Natural killer cell treated with Interleukin-12 subunit alpha and Interleukin-12 subunit beta and Interleukin-15 and Interleukin-18, amount 100 ng/mL, for 72 hours (primary cell): ENCODE measurements around the gene RADX. TPM values are rescaled to one million over a fixed set of nuclear protein-coding genes. Genes with fewer than 3 reads are reported as not detected.

Experiments
- ATAC-seq, 2 donors: fragments of 150-1000 bp; cut with Tn5 transposase in 1 of 2; sonication (Bioruptor Pico), chemical (Tn5 transposase) in 1 of 2; 2 replicates each; pipeline ENCODE4 v1.10.0; 2021
- DNase-seq: peaks from one replicate; pipeline ENCODE4 v3.0.0; 2022; ENCODE audit warnings: low spot score
- H3K27ac Mint-ChIP-seq, 2 donors: 1 replicate in 1 of 2; 2 replicates in 1 of 2; pipeline ENCODE4 v1.8.0; 2022; ENCODE audit warnings: mixed read lengths in 2 of 2, mild to moderate bottlenecking in 1 of 2, moderate library complexity in 1 of 2
- H3K27me3 Mint-ChIP-seq, 2 donors: 1 replicate in 1 of 2; 2 replicates in 1 of 2; pipeline ENCODE4 v1.8.0; 2022; ENCODE audit warnings: mixed read lengths in 2 of 2
- H3K36me3 Mint-ChIP-seq: one replicate; pipeline ENCODE4 v1.8.0; 2022; ENCODE audit warnings: mixed read lengths
- H3K4me1 Mint-ChIP-seq, 2 donors: 1 replicate in 1 of 2; 2 replicates in 1 of 2; pipeline ENCODE4 v1.8.0; 2022; ENCODE audit warnings: low read depth in 2 of 2, mixed read lengths in 2 of 2, mild to moderate bottlenecking in 1 of 2
- H3K4me3 Mint-ChIP-seq: one replicate; pipeline ENCODE4 v1.8.0; 2022; ENCODE audit warnings: mixed read lengths
- H3K9me3 Mint-ChIP-seq: 2 replicates; pipeline ENCODE4 v1.8.0; 2022; ENCODE audit warnings: mixed read lengths
- total RNA-seq, 2 donors: library from RNA; stranded (reverse); gene quantifications; one replicate each; pipeline ENCODE4 v1.2.3, GENCODE V29; 2022

RADX gene
- 1 to 10 TPM; 5.2 to 7.6 TPM for total RNA-seq

GRCh38 chrX:106611679-106612392 is at the start of gene RADX:
TSS of gene RADX (plus strand) at chrX:106611978. CDS start at chrX:106612081, 103 bp downstream.
- peak within 1 kb of the TSS; percentile 99 for H3K4me3 Mint-ChIP-seq
- peak within 1 kb of the TSS; percentile 79 to 81 for H3K27ac Mint-ChIP-seq
- H3K9me3 Mint-ChIP-seq: no peaks in the 10 kb centered on the region
- peaks cover 4% of the 10 kb centered on the region for H3K36me3 Mint-ChIP-seq
- peaks cover 0 to 24% of the 10 kb centered on the region in 2 donors for H3K27me3 Mint-ChIP-seq
- ATAC-seq (peak; percentile 97 to 99), DNase-seq (peak; percentile 79)
- H3K4me1 Mint-ChIP-seq: peaks cover 17 to 23% of the 10 kb centered on the region in 2 donors

DNA sequence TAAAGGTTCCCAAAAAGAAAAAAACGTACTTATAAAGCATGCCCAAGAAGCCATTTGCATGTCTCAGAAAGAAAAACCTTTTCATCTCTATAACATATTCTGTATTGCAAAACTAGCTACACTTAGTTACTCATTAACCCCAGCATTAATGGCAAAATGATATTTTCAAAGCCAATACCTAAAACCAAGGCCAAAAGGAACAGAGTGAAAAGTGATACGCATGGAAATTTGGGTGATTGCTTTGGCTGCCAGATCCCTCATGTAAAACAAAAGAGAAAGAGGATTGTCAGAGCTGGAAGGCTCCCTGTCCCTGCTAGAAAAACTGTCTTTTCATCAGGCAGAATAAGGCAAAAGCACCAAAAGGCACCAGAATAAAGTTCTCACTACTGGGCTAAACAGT is 46.8 kb upstream of the RADX start:
- peaks cover 24 to 26% of the 10 kb centered on the region in 2 donors for H3K27me3 Mint-ChIP-seq
- no peak for DNase-seq
- no peak overlapping the region for H3K27ac Mint-ChIP-seq
- no peak overlapping the region for H3K4me3 Mint-ChIP-seq
- H3K36me3 Mint-ChIP-seq: no peaks in the 10 kb centered on the region
- no peaks in the 10 kb centered on the region for H3K9me3 Mint-ChIP-seq
- no peaks in the 10 kb centered on the region for H3K4me1 Mint-ChIP-seq
- no peak for ATAC-seq

DNA sequence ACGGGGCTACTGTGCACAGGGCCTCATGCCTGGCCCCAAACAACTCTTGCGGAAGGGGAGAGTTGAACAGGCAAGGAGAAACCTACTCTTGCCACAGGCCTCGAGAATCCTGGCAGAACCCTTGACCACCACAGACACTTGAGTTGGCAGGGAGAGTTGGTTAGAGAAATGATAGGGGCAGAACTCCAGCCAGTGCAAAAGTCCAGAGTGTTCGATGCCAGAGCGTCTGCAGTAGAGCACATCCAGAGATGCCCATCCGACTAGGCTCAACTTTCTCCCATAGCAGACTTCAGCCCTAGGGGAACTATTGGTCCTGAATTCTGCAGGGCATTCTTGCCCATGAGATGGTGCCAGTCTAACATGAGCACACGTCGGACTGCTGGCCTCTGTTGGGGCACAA is 45.4 kb upstream of the RADX start:
- DNase-seq (no peak), ATAC-seq (no peak)
- Mint-ChIP-seq H3K4me1 (no peaks in the 10 kb centered on the region), H3K36me3 (no peaks in the 10 kb centered on the region), H3K27ac (no peak overlapping the region), H3K27me3 (peaks cover 26 to 28% of the 10 kb centered on the region in 2 donors), H3K9me3 (no peaks in the 10 kb centered on the region), H3K4me3 (no peak overlapping the region)

GRCh38 chrX:106581856-106582255 is 29.9 kb upstream of the RADX start:
- Mint-ChIP-seq H3K36me3 (no peaks in the 10 kb centered on the region), H3K27me3 (peaks cover 7 to 8% of the 10 kb centered on the region in 2 donors), H3K9me3 (peaks cover 5% of the 10 kb centered on the region), H3K27ac (no peak overlapping the region), H3K4me3 (no peak overlapping the region), H3K4me1 (no peaks in the 10 kb centered on the region)
- DNase-seq: no peak
- ATAC-seq: no peak

DNA sequence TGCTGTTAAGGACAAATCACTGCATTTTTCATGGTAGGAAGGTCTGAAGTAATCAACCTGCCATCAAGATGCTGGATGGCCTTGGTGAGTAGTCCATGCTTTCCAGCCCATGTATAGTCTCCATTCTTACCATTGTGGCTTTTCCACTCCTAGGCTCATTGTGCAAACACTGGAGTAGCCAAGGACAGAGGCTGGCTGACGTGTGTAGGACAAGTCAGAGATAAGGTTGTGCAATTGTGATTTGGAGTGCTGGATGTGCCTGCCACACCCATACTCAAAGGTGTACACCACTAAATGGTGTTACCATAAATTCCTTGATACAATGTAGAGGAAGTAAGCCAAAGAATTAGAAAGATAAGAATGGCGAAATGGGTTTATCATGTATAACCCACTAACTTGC is 26.3 kb upstream of the RADX start:
- H3K4me3 Mint-ChIP-seq: no peak overlapping the region
- ATAC-seq (no peak), DNase-seq (no peak)
- H3K9me3 Mint-ChIP-seq: no peaks in the 10 kb centered on the region
- H3K4me1 Mint-ChIP-seq: peaks cover 0 to 4% of the 10 kb centered on the region in 2 donors
- no peaks in the 10 kb centered on the region for H3K36me3 Mint-ChIP-seq
- peaks cover 5 to 10% of the 10 kb centered on the region in 2 donors for H3K27me3 Mint-ChIP-seq
- no peak overlapping the region for H3K27ac Mint-ChIP-seq

GRCh38 chrX:106588801-106589200 is 23.0 kb upstream of the RADX start:
- ATAC-seq: peak; percentile 48 to 73
- H3K27ac Mint-ChIP-seq: no peak overlapping the region
- no peak overlapping the region for H3K4me3 Mint-ChIP-seq
- H3K4me1 Mint-ChIP-seq: peaks cover 0 to 4% of the 10 kb centered on the region in 2 donors
- no peaks in the 10 kb centered on the region for H3K36me3 Mint-ChIP-seq
- H3K9me3 Mint-ChIP-seq: no peaks in the 10 kb centered on the region
- no peak for DNase-seq
- peaks cover 14 to 15% of the 10 kb centered on the region in 2 donors for H3K27me3 Mint-ChIP-seq

GRCh38 chrX:106599411-106599810 is 12.4 kb upstream of the RADX start:
- H3K27me3 Mint-ChIP-seq: peaks cover 0 to 20% of the 10 kb centered on the region in 2 donors
- DNase-seq (no peak), ATAC-seq (peak in 1 of 2 donors; percentile 57)
- no peaks in the 10 kb centered on the region for H3K9me3 Mint-ChIP-seq
- no peaks in the 10 kb centered on the region for H3K36me3 Mint-ChIP-seq
- no peak overlapping the region for H3K4me3 Mint-ChIP-seq
- H3K4me1 Mint-ChIP-seq: peaks cover 0 to 5% of the 10 kb centered on the region in 2 donors
- H3K27ac Mint-ChIP-seq: no peak overlapping the region

DNA sequence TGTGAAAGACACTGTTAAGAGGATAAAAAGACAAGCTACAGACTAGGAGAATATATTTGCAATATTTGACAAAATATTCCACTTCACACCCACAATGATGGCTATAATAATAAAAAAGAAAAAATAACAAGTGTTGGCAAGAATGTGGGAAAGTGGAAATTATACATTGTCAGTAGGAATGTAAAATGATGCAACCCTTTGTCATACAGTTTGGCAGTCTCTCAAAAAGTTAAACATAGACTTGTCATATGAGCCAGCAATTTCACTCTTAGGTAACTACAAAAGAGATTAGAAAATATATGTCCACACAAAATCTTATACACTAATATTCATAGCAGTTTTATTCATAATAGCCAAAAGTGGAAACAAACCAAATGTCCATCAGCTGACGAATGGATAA is 5.2 kb upstream of the RADX start:
- ATAC-seq (no peak), DNase-seq (no peak)
- Mint-ChIP-seq H3K36me3 (no peaks in the 10 kb centered on the region), H3K27me3 (peaks cover 0 to 18% of the 10 kb centered on the region in 2 donors), H3K4me3 (no peak overlapping the region), H3K9me3 (no peaks in the 10 kb centered on the region), H3K4me1 (peaks cover 3 to 4% of the 10 kb centered on the region in 2 donors), H3K27ac (no peak overlapping the region)

DNA sequence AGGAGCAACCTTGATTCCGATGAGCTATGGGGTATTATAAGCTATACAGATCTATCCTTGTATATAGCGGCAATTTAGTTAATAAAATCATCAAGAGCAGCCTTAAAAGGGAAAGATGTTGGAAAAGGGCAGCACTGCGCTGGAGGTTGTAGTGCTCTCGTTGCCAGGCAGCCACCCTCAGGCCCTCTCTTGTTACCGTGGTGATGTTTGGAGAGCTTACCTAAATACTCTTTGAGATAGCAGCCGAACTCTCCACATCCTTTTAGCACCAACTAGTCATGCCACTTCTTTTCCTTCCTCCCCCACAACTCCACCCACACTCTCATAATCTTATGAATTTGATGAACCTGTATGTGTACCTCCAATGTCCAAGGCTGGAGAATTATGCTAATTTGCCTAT is 3.8 kb upstream of the RADX start:
- no peak overlapping the region for H3K4me3 Mint-ChIP-seq
- H3K27me3 Mint-ChIP-seq: peaks cover 0 to 18% of the 10 kb centered on the region in 2 donors
- no peak overlapping the region for H3K27ac Mint-ChIP-seq
- peaks cover 4% of the 10 kb centered on the region for H3K36me3 Mint-ChIP-seq
- ATAC-seq (no peak), DNase-seq (no peak)
- no peaks in the 10 kb centered on the region for H3K9me3 Mint-ChIP-seq
- H3K4me1 Mint-ChIP-seq: peaks cover 12 to 18% of the 10 kb centered on the region in 2 donors

GRCh38 chrX:106611317-106611678 is 480 bp upstream of the RADX start:
- H3K9me3 Mint-ChIP-seq: no peaks in the 10 kb centered on the region
- peak overlapping the region; percentile 79 to 81 for H3K27ac Mint-ChIP-seq
- peaks cover 4% of the 10 kb centered on the region for H3K36me3 Mint-ChIP-seq
- H3K27me3 Mint-ChIP-seq: peaks cover 0 to 24% of the 10 kb centered on the region in 2 donors
- no peak for DNase-seq
- peaks cover 17 to 23% of the 10 kb centered on the region in 2 donors for H3K4me1 Mint-ChIP-seq
- peak overlapping the region; percentile 99 for H3K4me3 Mint-ChIP-seq
- no peak for ATAC-seq

DNA sequence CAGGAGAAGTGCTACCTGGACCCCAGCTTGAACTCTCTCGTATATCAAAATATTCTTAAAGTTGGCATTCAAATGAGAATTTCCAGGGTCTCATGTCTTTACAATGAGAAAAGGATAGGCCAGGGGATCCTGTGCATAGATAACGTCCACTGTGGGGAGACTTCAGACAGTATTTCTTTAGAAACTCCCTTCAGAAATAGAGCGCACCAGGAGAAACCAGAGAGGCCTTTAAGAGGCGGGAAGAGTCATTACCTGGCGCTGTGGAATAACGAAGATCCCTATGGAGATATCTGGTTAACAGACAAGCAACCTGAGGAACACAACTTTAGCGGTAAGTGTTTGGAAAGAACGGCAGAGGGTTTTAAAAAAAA is 600 bp downstream of the RADX start:
- Mint-ChIP-seq H3K36me3 (peaks cover 4% of the 10 kb centered on the region), H3K9me3 (no peaks in the 10 kb centered on the region), H3K4me3 (peak overlapping the region; percentile 99), H3K4me1 (peaks cover 17 to 23% of the 10 kb centered on the region in 2 donors), H3K27ac (peak overlapping the region; percentile 79 to 81), H3K27me3 (peaks cover 0 to 24% of the 10 kb centered on the region in 2 donors)
- ATAC-seq: no peak
- no peak for DNase-seq

DNA sequence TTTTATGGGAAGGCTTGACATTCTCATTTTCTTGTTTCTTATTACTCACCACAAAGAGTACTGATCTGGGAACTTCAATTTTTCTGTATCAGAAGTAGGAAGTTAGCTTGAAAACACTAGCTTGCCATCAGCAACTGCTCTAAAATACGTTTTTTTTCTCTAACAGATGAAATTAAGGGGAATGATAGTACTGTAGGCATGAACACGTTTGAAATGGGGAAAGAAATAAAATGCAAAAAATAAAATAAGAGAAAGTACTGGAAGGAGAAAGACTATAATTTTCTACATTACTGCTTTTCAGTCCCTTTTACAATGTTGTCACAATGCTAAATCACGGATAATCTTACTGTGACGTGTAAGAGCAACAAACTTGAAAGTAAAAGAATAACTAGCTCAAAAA is 1.5 kb downstream of the RADX start:
- Mint-ChIP-seq H3K27me3 (peaks cover 0 to 21% of the 10 kb centered on the region in 2 donors), H3K4me3 (peak overlapping the region; percentile 99), H3K27ac (no peak overlapping the region), H3K9me3 (no peaks in the 10 kb centered on the region), H3K36me3 (peaks cover 4% of the 10 kb centered on the region), H3K4me1 (peaks cover 17 to 23% of the 10 kb centered on the region in 2 donors)
- ATAC-seq (no peak), DNase-seq (no peak)

GRCh38 chrX:106615041-106615440 is 3.3 kb downstream of the RADX start:
- ATAC-seq (no peak), DNase-seq (no peak)
- Mint-ChIP-seq H3K36me3 (peaks cover 4% of the 10 kb centered on the region), H3K27ac (no peak overlapping the region), H3K9me3 (no peaks in the 10 kb centered on the region), H3K27me3 (peaks cover 0 to 21% of the 10 kb centered on the region in 2 donors), H3K4me1 (peaks cover 17 to 23% of the 10 kb centered on the region in 2 donors), H3K4me3 (no peak overlapping the region)

GRCh38 chrX:106619797-106620196 is 8.0 kb downstream of the RADX start:
- no peaks in the 10 kb centered on the region for H3K9me3 Mint-ChIP-seq
- no peak overlapping the region for H3K27ac Mint-ChIP-seq
- H3K4me3 Mint-ChIP-seq: no peak overlapping the region
- ATAC-seq (no peak), DNase-seq (no peak)
- peaks cover 6% of the 10 kb centered on the region for H3K36me3 Mint-ChIP-seq
- H3K4me1 Mint-ChIP-seq: no peaks in the 10 kb centered on the region
- peaks cover 0 to 18% of the 10 kb centered on the region in 2 donors for H3K27me3 Mint-ChIP-seq
